ENCODE data around the gene MUC4.

Gene MUC4

DNA sequence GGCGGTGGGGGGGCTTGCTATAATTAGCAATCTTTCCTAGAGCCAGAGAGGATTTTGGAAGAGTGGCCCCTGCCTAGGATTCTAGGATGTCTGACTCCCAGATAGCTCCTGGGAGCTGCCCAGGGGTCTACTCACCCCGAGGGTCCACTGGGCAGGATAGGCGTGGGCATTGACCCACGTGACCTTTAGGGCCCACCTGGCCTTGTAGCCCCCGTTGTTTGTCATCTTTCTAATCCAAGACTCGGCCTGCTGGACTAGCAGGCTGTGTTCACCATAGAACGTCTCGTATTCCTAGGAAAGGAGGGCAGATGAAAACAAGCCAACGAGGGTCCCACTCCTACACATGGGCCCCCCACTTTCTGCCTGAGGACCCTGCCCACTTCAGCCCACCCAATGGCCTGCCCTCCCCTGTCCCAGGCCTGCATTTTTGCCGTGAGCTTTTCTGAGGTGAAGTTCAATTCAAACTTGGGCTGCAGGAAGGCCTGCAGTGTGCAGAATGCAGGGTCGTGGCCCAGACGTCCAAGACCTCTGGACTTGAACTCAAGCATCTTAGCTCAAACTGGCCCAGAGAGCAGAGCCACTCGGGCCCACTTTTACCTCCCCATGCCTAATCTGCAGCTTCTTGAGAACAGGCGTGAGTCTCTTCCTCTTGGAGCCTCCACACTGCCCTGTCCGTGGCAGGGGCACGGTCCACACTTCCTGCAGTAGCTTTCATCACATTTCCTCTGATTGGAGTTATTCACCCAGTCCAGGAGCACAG, 41.5 kb downstream of the MUC4 start:
- TF ChIP-seq POLR2A (IDR thresholded peaks at IDR 0.05; ENCODE audit: low read depth, low read length) (no peak), POLR2AphosphoS5 (IDR thresholded peaks at IDR 0.05; ENCODE audit: low read depth, low read length) (no peak), TAF1 (IDR thresholded peaks at IDR 0.05; ENCODE audit: borderline replicate concordance, low read depth, low read length) (no peak)
- no peak for DNase-seq (ENCODE audit: insufficient read length)
- FAIRE-seq, result no peak

DNA sequence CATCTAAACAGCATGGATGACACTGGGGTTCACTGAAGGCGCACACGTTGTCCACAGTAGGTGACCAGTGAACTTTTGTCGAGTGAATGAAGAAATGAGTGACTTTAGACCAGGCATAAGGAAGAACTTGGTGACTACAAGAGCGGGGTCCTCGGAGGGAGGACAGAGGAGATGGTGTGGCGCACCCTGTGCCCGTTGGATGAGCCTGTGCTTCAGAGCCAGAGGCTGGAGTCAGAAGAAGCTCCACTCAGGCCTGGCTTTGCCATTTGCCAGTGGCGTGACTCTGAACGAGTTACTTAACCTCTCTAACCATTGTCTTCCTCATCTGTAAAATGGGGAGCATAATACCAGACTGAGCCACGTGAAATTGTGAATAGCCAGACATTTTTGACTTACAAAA, 42.2 kb downstream of the MUC4 start:
- DNase-seq (ENCODE audit: insufficient read length) (no peak), FAIRE-seq (no peak)
- no peak for TF ChIP-seq TAF1 (IDR thresholded peaks at IDR 0.05; ENCODE audit: borderline replicate concordance, low read depth, low read length)
- TF ChIP-seq POLR2A (IDR thresholded peaks at IDR 0.05; ENCODE audit: low read depth, low read length), result no peak
- no peak for TF ChIP-seq POLR2AphosphoS5 (IDR thresholded peaks at IDR 0.05; ENCODE audit: low read depth, low read length)

DNA sequence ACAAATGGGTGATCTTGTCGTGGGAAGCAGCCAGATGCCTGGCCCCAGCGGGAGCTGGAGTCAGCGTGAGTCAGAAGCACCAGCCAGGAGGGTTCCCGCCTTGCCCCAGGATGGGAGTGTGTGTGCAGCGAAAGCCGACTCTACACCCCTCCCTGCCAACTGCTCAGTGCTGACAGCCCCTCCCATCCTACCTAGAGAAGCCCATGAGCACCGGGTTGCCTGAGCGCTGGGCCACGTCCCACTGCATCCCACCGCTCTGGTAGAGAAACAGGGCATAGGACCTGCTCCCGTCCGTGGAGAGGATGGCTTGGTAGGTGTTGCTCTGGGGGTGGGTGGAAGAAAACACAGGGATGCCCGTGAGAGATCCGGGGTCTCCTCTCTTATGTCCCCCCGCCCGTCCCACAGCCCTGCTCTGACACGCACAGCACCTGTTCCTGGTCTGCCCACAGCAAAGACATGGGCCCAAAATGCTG, 42.9 kb downstream of the MUC4 start:
- DNase-seq (ENCODE audit: insufficient read length) (no peak), FAIRE-seq (no peak)
- TF ChIP-seq POLR2AphosphoS5 (IDR thresholded peaks at IDR 0.05; ENCODE audit: low read depth, low read length) (no peak), POLR2A (IDR thresholded peaks at IDR 0.05; ENCODE audit: low read depth, low read length) (no peak), TAF1 (IDR thresholded peaks at IDR 0.05; ENCODE audit: borderline replicate concordance, low read depth, low read length) (no peak)

DNA sequence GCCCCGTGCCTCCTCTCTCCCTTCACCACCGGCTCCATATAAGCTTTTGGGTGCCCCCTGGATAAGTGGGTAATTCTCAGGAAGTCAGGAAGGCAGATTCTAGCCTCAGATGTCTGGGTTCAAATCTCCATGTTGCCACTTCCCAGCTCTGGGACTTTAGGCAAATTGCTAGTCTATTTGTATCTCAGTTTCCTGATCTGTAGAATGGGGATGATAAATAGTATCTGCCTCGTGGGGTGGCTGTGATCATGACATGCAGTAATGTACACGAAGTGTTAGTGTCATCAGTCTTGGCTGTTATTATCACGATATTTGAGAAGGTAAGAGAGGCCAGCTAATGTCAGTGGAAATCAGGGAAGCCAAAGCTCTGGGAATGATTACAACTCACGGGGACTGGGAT, 43.3 kb downstream of the MUC4 start:
- no peak for DNase-seq (ENCODE audit: insufficient read length)
- no peak for FAIRE-seq
- no peak for TF ChIP-seq POLR2A (IDR thresholded peaks at IDR 0.05; ENCODE audit: low read depth, low read length)
- no peak for TF ChIP-seq POLR2AphosphoS5 (IDR thresholded peaks at IDR 0.05; ENCODE audit: low read depth, low read length)

DNA sequence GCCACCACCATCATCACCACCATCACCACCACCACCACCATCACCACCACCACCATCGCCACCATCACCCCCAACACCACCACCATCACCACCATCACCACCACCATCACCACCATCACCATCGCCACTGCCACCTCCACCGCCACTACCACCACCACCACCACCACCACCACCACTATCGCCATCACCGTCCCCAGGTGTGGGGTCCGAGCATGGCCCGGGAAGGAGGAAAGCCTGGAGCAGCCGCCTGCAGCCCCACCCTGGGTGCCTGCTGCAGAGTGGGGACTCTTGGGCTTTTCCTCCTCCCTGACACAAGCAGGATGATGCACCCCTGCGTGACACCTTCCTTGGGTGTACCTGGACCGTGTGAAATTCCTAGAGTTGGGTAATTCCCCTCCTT, 43.9 kb downstream of the MUC4 start:
- DNase-seq (ENCODE audit: insufficient read length) (no peak), FAIRE-seq (no peak)
- TF ChIP-seq POLR2AphosphoS5 (IDR thresholded peaks at IDR 0.05; ENCODE audit: low read depth, low read length) (no peak), POLR2A (IDR thresholded peaks at IDR 0.05; ENCODE audit: low read depth, low read length) (no peak), TAF1 (IDR thresholded peaks at IDR 0.05; ENCODE audit: borderline replicate concordance, low read depth, low read length) (no peak)

DNA sequence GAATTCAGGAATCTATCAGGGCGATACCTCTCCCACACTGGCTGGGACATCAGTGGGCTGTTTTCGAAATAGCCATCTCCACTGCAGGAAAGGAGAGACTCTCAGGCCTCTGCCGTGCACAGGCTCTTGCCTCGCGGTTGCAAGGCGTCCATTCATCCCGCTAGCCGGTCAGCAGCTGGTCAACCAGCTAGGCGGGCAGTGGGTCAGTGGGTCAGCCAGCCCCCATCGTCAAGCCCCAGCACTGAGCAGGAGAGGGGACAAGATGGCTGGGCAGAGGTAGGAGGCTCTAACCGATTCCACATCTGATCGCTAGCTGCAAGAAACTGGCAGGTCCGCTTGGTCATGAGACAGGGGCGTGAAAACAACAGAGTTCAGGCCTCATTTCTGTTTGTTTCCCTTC, 45.1 kb downstream of the MUC4 start:
- DNase-seq (ENCODE audit: insufficient read length) (no peak), FAIRE-seq (no peak)
- TF ChIP-seq POLR2A (IDR thresholded peaks at IDR 0.05; ENCODE audit: low read depth, low read length) (no peak), TAF1 (IDR thresholded peaks at IDR 0.05; ENCODE audit: borderline replicate concordance, low read depth, low read length) (no peak), POLR2AphosphoS5 (IDR thresholded peaks at IDR 0.05; ENCODE audit: low read depth, low read length) (no peak)

DNA sequence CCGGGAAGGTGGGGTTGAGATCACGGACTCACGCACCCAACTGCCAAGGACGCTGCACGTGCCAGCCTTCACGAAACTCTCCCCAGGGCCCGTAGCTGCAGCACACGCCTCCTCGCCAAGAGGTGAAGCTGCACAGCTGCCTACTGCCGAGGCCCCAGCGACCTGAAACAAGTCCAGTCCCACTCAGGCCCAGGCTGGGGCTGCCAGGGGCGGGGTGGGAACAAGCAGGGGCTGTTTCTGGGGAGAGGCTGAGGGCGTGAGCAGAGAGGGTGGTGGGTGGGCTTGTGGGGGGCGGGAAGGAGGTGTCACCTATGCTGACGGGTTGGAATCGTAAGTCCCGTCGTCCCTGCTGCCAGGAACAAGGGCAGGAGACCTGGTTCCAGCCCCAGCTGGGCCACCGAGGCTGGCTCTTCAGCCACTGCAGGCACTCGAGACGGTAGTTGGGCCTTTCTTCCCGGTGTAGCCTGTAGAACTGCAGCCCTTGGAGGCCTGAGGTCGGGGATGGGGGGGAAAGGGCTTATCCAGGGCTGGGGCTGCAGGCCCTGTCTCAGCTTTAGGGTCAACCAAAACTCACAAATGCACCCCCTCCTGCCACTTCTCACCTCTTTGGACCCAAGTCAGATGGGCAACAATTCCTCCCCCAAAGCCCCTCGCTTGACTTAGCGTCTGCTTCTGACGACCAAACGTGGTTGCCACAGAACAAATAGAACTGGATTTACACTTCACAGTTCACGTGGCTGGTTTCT, 46.6 kb downstream of the MUC4 start:
- FAIRE-seq (no peak), DNase-seq (ENCODE audit: insufficient read length) (no peak)
- TF ChIP-seq TAF1 (IDR thresholded peaks at IDR 0.05; ENCODE audit: borderline replicate concordance, low read depth, low read length) (no peak), POLR2A (IDR thresholded peaks at IDR 0.05; ENCODE audit: low read depth, low read length) (no peak), POLR2AphosphoS5 (IDR thresholded peaks at IDR 0.05; ENCODE audit: low read depth, low read length) (no peak)

DNA sequence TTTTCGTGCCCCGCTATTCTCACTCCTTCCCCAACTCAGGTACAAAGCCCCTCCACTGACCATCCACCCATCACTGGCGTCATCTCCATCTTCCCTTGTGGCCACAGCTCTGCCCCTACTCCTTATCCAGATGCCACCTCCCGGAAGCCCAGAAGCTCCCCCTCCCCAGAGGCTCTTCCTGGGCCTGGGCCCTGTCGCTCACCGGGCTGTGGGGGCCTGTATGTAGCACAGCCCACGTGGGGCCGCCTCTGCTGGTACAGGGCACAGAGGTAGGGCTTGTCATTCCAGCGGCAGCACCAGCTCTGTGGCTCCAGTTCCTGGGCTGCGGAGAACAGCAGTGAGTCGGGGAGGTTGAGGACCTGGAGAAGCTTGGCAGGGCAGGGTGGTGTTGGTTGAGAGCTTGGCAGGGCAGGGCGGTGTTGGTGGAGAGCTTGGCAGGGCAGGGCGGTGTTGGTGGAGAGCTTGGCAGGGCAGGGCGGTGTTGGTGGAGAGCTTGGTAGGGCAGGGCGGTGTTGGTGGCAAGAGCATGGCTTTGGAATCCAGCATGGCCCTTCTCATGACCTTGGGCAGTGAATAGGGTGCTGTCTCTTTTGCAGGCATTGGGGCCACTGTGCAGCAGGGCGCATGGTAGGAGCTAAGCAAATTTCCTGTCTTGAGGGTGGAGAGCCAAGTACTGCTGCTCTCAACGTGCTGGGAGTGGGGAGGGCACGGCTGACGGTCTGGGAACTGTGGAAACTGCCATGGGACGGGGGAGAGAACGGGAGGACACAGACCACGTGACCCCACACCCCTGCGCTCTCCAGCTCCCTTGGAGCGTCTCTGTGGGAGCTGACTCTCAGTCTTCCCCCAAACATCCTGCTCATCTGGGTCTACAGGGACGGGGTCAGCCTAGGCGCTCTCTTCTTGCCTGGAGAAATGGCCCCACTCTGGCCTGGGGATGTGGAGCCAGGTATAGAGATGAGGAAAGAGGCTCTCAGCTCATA, 47.6 kb downstream of the MUC4 start:
- TF ChIP-seq POLR2AphosphoS5 (IDR thresholded peaks at IDR 0.05; ENCODE audit: low read depth, low read length) (no peak), TAF1 (IDR thresholded peaks at IDR 0.05; ENCODE audit: borderline replicate concordance, low read depth, low read length) (no peak), POLR2A (IDR thresholded peaks at IDR 0.05; ENCODE audit: low read depth, low read length) (no peak)
- no peak for DNase-seq (ENCODE audit: insufficient read length)
- FAIRE-seq, result no peak

DNA sequence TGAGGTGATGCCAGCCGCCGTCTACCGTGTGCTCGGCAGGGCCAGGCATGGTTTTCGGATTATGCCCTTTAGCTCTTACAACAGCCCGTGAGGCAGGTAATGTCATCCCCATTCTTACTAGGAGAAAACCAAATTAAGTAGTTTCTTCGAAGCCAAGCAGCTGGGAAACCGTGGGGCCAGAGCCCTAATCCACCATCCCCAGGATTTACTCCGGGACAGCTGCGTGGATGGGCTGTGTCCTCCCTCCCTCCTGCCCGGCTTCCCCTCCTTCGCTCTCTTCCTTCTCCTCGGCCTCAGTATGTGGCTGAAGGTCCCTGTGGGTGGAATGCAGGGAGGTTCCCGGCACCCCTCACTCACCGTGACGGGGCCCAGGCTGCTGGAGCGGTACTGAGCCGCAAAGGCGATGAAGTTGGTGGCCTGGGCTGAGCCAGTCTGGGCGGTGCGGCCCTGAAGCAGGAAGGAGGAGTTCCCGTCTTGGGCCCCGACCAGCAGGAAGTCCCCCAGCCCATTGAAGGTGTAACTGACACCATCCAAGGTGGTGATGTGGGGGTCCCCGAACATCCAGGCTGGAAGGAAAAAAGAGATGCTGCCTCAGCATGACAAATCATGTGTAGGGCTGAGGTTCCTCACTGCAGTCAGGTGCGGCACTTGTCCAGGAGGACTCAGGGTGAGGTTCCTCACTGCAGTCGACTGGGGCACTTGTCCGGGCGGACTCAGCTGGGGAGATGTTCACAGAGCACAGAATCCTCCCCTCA, 48.5 kb downstream of the MUC4 start:
- TF ChIP-seq POLR2A (IDR thresholded peaks at IDR 0.05; ENCODE audit: low read depth, low read length) (no peak), POLR2AphosphoS5 (IDR thresholded peaks at IDR 0.05; ENCODE audit: low read depth, low read length) (no peak), TAF1 (IDR thresholded peaks at IDR 0.05; ENCODE audit: borderline replicate concordance, low read depth, low read length) (no peak)
- FAIRE-seq (no peak), DNase-seq (ENCODE audit: insufficient read length) (no peak)

DNA sequence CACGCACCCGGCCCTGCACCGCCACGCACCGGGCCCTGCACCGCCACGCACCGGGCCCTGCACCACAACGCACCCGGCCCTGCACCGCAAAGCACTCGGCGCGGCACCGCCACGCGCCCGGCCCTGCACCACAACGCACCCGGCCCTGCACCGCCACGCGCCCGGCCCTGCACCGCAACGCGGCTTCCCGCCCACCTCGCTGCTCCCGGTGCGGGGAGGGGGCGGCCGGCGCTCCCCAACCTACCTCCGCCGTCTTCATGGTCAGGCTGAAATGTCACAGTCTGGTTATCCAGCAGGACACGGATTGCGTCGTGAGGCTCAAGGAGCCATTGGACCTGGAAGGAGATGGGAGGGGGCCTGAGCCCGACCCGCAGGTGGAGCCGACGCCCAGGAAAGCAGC, 49.1 kb downstream of the MUC4 start:
- FAIRE-seq, result no peak
- no peak for DNase-seq (ENCODE audit: insufficient read length)
- TF ChIP-seq TAF1 (IDR thresholded peaks at IDR 0.05; ENCODE audit: borderline replicate concordance, low read depth, low read length) (no peak), POLR2A (IDR thresholded peaks at IDR 0.05; ENCODE audit: low read depth, low read length) (no peak), POLR2AphosphoS5 (IDR thresholded peaks at IDR 0.05; ENCODE audit: low read depth, low read length) (no peak)

Measured in GM12892 (cell line).